ENCODE results near the gene SH3TC1. TPM values are rescaled to one million over a fixed set of nuclear protein-coding genes. Genes with fewer than 3 reads are reported as not detected.

Gene SH3TC1
- total RNA-seq, 1 donor from 2014 or later = 8.7 TPM

DNA sequence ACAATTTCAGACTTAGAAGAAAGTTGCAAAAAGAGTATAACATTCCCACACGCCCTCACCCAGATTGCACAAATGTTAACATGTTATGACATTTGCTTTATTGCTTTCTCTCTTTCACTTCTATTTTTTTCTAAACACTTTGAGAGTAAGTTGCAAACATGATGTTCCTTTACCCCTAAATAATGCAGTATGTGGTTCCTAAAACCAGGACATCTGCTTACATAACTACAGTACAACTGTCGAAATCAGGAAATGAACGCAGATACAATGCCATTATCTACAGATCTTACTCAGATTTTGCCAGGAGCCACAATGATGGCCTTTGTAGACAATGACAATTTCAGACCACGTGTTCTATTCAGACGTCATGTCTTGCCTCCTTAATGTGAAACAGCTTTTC, 22.4 kb downstream of the SH3TC1 start:
- DNase-seq (no peak), ATAC-seq (peak; percentile 53)
- intact Hi-C loops (cut with micrococcal nuclease) = no loop called here

DNA sequence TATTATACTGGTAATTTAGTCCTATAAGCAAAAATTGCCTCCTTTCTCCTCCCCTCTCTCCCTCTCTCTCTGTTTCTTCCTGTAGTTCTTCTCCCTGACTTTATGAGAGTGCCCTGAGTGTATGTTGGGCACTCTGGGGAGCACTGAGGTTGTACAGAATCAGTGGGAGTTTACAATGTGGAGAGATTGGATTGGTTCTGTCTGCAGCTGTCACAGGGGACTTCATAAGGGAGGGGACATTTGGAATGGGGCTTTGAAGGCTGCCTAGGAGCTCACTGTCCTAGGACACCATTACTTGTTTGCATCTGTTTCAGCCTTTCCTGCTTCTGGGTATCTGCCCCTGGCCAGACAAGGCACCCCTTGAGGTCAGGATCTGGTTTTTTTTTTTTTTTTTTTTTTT, 22.9 kb downstream of the SH3TC1 start:
- DNase-seq = no peak
- intact Hi-C loops (cut with micrococcal nuclease) = no loop called here
- no peak for ATAC-seq

DNA sequence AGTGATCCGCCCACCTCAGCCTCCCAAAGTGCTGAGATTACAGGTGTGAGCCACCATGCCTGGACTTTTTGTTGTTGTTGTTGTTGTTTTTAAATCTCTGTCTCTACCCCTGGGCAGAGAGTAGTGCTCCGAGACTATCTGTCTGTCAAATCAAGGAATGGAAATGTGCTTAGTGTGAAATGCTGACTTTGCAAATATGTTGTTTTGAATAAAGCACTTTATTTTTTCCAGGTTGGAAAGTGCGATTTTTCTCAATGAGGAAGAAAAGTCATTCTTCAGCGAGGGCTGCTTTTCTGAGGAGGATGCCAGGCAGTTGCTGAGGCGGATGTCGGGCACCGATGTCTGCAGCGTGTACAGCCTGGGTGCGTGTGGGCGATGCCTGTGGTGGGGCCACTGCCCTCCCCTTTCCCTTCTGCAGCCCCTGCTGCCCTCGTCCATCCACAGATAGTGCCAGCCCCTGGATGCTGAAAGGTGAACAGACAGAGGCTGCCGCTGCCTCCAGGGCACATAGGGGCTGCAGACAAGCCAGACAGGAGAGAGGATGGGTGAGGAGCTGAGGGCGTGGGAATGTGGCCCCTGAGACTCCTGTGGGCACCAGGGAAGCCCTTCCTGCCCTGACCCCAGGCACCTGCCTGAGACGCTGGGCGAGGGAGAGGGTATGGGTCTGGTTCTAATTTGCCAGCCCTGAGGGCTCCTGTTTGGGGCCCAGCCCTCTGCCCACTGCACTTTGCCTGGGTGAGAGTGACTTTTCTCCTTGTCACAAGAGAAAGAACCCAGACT, 23.7 kb downstream of the SH3TC1 start:
- intact Hi-C loops (cut with micrococcal nuclease) = no loop called here
- DNase-seq (no peak), ATAC-seq (no peak)

DNA sequence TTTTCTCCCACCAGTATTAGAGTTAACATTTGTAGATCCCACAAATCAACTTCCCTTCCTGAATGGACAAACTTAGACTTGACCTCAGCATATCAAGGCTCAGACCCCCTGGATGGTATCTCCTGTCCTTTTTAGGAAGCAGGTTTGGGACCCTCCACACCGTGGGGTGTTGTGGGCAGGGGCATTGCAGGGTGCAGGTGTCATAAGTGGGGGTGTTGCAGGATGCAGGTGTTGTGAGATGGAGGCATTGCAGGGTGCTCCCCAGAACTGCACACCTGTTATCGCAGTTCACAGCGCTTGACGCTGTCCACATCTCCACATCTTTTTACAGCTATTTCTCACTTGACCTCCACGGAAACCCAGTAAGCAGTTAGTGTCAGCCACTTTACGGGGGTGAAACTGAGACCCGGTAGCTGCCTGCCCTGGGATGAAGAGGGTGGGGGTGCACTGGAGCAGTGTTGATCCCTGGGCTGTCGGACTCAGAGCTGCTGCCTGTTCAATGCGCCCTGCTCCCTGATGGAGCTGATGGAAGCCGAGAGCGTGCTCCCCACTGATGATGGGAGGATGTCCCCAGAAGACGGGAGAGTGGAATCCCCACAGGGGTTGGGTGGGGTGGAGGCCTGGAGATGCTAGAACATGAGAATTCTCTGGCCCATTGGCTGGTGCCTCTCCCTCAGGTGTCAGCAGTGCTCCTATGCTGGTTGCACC, 25.3 kb downstream of the SH3TC1 start:
- ATAC-seq = no peak
- intact Hi-C loops (cut with micrococcal nuclease) = no loop called here
- DNase-seq = no peak

DNA sequence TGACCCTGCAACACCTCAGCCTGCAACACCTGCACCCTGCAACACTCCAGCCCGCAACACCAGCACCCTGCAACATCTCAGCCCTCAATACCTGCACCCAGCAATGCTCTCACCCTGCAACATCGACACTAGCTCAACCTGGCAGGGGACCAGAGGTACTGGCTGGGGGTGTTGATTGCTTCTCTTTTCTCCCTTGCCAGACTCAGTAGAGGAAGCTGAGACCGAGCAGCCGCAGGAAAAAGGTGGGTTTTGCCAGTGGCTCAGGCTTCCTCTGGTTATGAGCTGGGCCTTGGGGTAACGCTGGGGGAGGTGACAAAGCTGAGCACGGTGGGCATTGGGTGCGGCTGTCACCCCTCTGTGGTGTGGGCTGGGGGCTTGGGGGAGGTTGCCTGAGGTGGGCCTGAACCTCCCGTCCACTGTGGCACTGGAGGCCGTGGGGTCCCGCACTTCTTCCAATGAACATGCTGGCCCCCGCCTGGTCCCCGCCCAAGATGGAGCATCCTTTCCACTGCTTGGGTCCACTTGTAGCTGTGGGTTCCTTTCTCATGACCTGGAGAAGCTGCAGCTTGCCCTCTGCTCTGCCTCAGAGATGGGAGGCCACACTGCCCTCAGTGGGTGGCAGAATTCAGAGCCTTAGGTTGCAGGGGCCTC, 26.0 kb downstream of the SH3TC1 start:
- DNase-seq = no peak
- ATAC-seq = no peak
- intact Hi-C loops (cut with micrococcal nuclease) = no loop called here

DNA sequence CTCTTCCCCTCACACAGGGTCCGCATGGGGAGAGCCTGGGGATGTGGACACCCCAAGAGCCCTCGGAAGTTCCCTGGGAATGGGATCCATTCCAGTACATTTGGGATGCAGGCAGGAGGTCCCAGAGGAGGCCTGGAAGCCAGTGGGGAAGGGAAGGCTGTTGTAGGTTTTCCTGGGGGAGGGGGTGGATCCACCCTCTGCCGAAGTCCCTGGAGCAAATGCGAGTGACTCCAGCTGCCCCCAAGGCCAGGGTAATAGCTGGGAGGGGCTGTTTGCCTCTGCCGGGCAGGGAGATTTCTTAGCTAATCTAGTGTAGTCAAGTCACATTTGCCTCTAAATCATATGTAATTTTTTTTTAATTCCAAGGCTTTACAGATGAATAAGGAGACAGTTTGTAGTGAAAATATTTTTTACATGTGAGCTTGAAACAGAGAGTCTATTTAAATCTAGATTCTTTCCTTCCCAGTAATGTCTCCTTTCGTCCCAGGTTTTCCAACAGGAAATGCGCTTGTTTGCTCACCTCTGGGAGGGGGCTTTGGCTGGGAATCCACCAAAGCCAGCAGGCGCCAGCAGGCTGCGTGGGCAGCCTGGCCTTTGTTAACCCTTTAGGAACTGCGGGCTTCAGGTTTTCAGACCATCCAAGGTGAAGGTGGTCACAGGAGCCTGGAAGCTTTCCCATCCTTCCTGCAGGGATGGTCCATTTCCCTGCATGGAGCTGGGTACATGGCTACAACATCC, 26.8 kb downstream of the SH3TC1 start:
- no peak for ATAC-seq
- no peak for DNase-seq
- intact Hi-C loops (cut with micrococcal nuclease) = no loop called here

DNA sequence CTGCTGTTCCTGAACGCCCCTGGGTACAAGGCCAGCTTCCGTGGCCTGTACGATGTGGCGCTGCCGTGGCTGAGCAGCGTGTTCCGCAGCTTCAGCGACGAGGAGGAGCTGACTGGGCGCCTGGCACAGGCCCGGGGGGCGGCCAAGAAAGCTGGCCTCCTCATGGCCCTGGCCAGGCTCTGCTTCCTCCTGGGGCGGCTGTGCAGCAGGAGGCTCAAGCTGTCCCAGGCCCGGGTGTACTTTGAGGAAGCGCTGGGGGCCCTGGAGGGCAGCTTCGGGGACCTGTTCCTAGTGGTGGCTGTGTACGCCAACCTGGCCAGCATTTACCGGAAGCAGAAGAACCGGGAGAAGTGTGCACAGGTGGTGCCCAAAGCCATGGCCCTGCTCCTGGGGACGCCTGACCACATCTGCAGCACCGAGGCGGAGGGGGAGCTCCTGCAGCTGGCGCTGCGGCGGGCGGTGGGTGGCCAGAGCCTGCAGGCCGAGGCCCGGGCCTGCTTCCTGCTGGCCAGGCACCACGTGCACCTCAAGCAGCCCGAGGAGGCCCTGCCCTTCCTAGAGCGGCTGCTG, 28.2 kb downstream of the SH3TC1 start:
- DNase-seq (peak; percentile 60), ATAC-seq (peak; percentile 32)
- intact Hi-C loops (cut with micrococcal nuclease) = no loop called here

DNA sequence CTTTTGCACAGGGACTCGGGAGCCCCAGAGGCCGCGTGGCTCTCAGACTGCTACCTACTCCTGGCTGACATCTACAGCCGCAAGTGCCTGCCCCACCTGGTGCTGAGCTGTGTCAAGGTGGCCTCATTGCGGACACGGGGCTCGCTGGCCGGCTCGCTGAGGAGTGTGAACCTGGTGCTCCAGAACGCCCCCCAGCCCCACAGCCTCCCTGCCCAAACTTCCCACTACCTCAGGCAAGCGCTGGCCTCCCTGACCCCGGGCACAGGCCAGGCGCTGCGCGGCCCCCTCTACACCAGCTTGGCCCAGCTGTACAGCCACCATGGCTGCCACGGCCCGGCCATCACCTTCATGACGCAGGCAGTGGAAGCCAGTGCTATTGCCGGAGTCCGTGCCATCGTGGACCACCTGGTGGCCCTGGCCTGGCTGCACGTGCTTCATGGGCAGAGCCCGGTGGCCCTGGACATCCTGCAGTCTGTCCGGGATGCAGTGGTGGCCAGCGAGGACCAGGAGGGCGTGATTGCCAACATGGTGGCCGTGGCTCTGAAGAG, 28.8 kb downstream of the SH3TC1 start:
- ATAC-seq = peak; percentile 3
- DNase-seq = no peak
- intact Hi-C loops (cut with micrococcal nuclease) = no loop called here

DNA sequence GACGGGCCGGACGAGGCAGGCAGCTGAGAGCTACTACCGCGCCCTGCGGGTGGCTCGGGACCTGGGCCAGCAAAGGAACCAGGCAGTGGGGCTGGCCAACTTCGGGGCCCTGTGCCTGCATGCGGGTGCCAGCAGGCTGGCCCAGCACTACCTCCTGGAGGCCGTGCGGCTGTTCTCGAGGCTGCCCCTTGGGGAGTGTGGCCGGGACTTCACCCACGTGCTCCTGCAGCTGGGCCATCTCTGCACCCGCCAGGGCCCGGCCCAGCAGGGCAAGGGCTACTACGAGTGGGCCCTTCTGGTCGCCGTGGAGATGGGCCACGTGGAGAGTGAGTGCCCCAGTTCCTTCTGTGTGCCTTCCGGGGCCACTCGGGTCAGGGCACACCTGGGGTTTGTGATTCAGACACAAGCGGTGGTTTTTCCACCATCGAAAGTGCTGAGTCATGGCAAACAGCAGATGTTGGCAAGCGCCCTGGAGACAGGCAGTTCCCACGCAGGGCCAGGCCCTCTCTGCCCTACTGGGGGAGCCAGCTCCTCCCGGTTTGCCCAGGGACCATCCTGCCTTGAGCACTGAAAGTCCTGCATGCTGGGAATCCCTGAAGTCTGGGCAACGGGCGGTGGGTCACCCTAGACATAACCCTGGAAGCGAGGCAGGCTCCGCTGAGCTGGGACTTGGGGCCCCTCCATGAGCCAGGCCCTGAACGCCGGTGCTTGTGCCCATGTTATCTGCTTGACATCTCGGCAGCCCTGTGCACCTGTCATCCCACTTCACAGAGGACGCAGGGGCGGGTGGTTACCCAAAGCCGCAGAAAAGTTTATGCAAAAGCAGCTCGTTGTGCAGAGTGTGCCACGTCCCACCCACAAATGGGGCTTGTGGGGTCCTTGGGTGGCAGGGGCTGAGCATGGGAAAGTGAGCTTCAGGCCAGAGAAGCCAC, 29.5 kb downstream of the SH3TC1 start:
- intact Hi-C loops (cut with micrococcal nuclease) = no loop called here
- peak; percentile 78 for DNase-seq
- ATAC-seq = peak; percentile 79

DNA sequence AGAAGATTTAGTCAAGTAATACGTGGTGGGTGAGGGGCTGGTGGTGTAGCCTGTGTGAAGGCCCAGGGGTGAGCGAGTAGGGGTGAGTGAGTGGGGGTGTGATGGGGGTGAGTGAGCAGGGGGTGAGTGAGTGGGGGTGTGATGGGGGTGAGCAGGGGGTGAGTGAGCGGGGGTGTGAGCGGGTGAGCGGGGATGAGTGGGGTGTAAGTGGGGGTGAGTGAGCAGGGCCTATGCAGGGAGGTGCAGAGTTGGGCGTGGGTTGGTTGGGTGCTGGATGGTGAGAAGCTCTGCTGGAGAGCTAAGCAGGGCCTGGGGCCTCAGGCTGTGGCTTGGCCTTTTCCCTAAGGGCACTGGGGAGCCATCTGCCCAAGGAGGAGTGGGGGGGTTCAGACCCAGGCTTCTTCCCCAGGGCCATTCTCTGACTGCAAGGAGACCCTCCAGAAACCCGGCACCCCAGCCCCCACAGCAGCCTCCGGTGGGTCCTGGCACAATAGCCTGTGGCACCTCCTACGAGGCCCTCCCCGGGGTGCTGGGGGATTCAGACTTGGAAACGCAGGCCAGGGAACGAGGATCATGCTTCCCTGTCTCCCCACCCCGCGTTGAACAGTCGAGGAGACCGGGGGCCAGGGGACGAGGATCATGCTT, 30.4 kb downstream of the SH3TC1 start:
- DNase-seq (no peak), ATAC-seq (no peak)
- intact Hi-C loops (cut with micrococcal nuclease) = no loop called here

DNA sequence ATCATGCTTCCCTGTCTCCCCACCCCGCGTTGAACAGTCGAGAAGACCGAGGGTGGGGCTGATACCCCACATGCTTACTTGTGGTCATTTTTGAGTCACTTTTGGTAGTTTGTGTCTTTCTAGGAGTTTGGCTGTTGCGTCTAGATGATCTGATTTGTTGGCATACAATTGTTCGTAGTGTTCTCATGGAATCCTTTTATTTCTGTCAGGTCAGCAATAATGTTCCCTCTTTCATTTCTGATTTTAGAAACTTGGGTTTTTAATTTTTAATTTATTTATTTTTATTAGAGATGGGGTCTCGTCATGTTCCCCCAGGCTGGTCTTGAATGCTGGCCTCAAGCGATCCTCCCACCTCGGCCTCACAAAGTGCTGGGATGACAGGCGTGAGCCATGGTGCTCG, 30.9 kb downstream of the SH3TC1 start:
- DNase-seq = no peak
- intact Hi-C loops (cut with micrococcal nuclease) = no loop called here
- ATAC-seq = no peak

DNA sequence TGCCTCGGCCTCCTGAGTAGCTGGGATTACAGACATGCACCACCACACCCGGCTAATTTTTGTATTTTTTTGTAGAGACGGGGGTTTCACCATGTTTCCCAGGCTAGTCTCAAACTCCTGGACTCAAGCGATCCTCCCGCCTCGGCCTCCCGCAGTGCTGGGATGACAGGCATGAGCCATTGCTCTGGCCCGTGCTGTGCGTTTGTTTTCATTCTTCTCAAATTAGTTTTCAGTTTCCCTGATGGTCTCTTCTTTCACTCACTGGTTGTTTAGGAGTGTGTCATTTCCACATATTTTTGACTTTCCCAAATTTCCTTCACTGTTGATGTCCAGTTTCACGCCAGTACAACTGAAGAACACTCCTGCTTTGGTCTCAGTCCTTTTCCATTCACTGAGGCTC, 31.8 kb downstream of the SH3TC1 start:
- intact Hi-C loops (cut with micrococcal nuclease) = no loop called here
- ATAC-seq (no peak), DNase-seq (no peak)

DNA sequence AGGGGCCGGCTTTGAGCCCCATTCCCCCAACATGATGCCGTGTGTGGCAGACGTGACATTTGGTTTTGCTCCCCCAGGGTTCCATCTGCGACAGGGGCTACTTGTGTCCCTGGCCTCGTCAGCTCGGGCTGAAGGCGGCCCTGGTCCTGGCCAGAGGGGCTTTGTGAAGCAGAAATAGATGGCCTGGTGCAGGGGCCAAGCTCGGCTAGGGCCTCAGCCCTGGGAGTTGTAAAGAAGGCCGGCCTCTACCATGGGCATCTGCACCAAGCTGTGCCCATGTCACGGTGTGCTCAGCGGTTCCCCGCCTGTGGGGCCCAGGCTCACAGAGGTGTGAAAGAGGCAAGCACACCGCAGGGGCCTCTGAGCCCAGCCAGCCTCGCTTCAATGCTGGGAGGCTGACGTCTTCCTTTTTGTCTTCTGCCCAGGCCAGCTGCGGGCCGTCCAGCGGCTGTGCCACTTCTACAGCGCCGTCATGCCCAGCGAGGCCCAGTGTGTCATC, 32.5 kb downstream of the SH3TC1 start:
- intact Hi-C loops (cut with micrococcal nuclease) = no loop called here
- DNase-seq (no peak), ATAC-seq (no peak)

DNA sequence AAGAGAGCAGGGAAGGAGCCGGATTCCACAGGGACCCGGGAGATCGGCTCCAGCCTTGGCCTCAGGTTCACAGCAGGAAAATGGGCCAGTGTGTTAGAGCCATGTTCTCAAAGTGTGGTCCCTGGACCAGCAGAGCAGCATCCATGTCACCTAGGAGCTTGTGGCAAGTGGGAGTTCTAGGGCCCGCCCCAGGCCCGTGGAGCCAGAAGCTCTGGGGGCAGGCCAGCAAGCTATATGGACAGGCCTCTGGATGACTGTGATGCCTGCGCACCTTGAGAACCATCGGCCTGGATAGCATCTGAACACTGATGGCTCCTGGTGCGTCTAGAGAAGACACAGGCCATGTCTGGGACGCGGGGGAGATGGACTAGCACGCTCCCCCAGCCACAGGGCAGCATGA, 33.7 kb downstream of the SH3TC1 start:
- intact Hi-C loops (cut with micrococcal nuclease) = no loop called here
- ATAC-seq (no peak), DNase-seq (no peak)

DNA sequence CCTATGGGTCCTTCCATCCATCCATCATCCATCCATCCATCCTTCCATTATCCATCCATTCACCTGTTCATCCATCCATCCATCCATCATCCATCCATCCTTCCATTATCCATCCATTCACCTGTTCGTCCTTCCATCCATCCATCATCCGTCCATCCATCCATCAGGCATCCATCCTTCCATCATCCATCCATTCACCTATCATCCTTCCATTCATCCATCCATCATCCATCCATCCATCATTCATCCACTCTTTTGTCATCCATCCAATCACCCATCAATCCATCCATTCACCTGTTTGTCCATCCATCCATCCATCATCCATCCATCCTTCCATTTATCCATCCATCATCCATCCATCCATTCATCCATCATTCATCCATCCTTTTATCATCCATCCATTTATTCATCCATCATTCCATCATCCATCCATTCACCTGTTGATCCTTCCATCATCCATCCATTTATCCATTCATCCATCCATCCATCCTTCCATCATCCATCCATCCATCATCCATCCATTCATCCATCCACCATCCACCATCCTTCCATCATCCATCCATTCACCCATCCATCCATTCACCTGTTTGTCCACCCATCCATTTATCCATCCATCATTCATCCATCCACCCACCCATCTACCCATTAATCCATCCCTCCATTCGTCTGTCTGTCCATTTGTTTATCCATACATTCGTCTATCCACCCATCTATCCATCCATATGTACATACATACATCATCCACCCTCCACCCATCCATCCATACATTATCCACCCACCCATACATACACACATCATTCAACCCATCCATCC, 34.8 kb downstream of the SH3TC1 start:
- DNase-seq (no peak), ATAC-seq (no peak)
- intact Hi-C loops (cut with micrococcal nuclease) = no loop called here

DNA sequence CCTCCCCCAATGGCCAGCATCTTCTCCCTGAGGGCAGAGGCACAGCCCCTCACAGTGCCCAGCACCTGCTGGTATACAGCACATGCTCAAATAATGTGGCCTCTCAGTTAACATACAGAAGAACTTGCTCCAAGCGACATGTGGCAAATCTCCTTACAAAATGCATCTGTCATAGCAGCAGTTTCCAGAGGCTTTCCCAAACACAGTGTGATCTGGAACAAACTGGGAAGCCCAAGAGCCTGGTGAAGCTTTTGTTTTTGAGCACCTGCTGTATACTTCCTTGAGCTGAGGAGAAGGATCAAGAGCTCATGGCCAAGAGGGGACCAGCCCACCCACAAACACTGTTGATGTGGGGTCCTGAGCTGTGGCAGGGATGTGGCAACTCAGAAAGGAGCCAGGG, 35.6 kb downstream of the SH3TC1 start:
- intact Hi-C loops (cut with micrococcal nuclease) = no loop called here
- no peak for ATAC-seq
- DNase-seq = no peak

DNA sequence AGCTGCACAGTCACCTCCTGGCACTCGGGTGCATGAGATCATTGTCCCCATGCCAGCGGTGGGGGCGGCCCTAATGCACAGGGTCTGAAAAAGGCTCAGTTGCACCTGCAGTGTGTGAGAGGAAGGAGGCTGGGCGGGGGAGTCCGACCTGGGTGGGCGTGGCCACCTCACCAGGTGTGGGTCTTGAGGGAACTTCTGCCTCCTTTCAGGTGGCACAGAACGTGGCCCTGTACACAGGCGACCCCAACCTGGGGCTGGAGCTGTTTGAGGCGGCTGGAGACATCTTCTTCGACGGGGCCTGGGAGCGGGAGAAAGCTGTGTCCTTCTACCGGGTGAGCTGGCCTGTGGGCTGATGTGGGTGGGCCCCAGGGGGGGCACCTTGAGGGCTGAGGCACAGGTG, 36.1 kb downstream of the SH3TC1 start:
- DNase-seq = no peak
- intact Hi-C loops (cut with micrococcal nuclease) = no loop called here
- no peak for ATAC-seq
